ENCODE data around the gene INPPL1. TPM values are rescaled to one million over a fixed set of nuclear protein-coding genes. Genes with fewer than 3 reads are reported as not detected.

Gene INPPL1
- polyA plus RNA-seq, 1 experiment: 164 TPM

- CTCF ChIA-PET: interaction anchor here (0.9 to 4.6 kb wide), 9 partner anchors 9 to 258 kb away, joined by 3 to 57 read pairs (median 3); partner anchors contain the start of genes ANAPC15 and INPPL1
- no peak for DNase-seq (ENCODE audit: low read depth)
- H3K27me3 ChIP-seq (ENCODE audit: control insufficient read depth, insufficient read depth, low read length): peaks cover 7% of the 10 kb centered on the region
- peaks cover 42% of the 10 kb centered on the region for H3K36me3 ChIP-seq (ENCODE audit: control insufficient read depth, insufficient read depth, low read length)
- POLR2A ChIA-PET: no interaction called here
- no peak overlapping the region for H3K4me3 ChIP-seq (ENCODE audit: low read depth, low read length)
- TF ChIP-seq CTCF (IDR thresholded peaks at IDR 0.05; ENCODE audit: insufficient read depth, low read depth, low read length): no peak
These were observed 12.2 kb downstream of the INPPL1 start for GRCh38 chr11:72236774-72237111.

- TF ChIP-seq CTCF (IDR thresholded peaks at IDR 0.05; ENCODE audit: insufficient read depth, low read depth, low read length): no peak
- peaks cover 9% of the 10 kb centered on the region for H3K27me3 ChIP-seq (ENCODE audit: control insufficient read depth, insufficient read depth, low read length)
- H3K36me3 ChIP-seq (ENCODE audit: control insufficient read depth, insufficient read depth, low read length): peaks cover 36% of the 10 kb centered on the region
- ChIA-PET CTCF (interaction anchor here (0.9 to 4.6 kb wide), 18 partner anchors 8 to 261 kb away, joined by 3 to 57 read pairs (median 3); partner anchors contain the start of genes ANAPC15, INPPL1 and TOMT), POLR2A (no interaction called here)
- no peak overlapping the region for H3K4me3 ChIP-seq (ENCODE audit: low read depth, low read length)
- no peak for DNase-seq (ENCODE audit: low read depth)
These were observed 12.8 kb downstream of the INPPL1 start for GRCh38 chr11:72237112-72237931.

GRCh38 chr11:72238040-72238450 lies 13.5 kb downstream of the INPPL1 start:
- DNase-seq (ENCODE audit: low read depth): no peak
- Histone ChIP-seq H3K4me3 (ENCODE audit: low read depth, low read length) (no peak overlapping the region), H3K27me3 (ENCODE audit: control insufficient read depth, insufficient read depth, low read length) (peaks cover 11% of the 10 kb centered on the region), H3K36me3 (ENCODE audit: control insufficient read depth, insufficient read depth, low read length) (peaks cover 29% of the 10 kb centered on the region)
- ChIA-PET POLR2A (no interaction called here), CTCF (interaction anchor here (0.6 to 4.6 kb wide), 20 partner anchors 10 to 262 kb away, joined by 3 to 57 read pairs (median 3); partner anchors contain the start of genes INPPL1 and TOMT)
- TF ChIP-seq CTCF (IDR thresholded peaks at IDR 0.05; ENCODE audit: insufficient read depth, low read depth, low read length): peak; percentile 81

- Histone ChIP-seq H3K36me3 (ENCODE audit: control insufficient read depth, insufficient read depth, low read length) (peaks cover 24% of the 10 kb centered on the region), H3K4me3 (ENCODE audit: low read depth, low read length) (no peak overlapping the region), H3K27me3 (ENCODE audit: control insufficient read depth, insufficient read depth, low read length) (peaks cover 17% of the 10 kb centered on the region)
- no peak for TF ChIP-seq CTCF (IDR thresholded peaks at IDR 0.05; ENCODE audit: insufficient read depth, low read depth, low read length)
- POLR2A ChIA-PET: no interaction called here
- CTCF ChIA-PET: interaction anchor here (0.6 to 4.6 kb wide), 20 partner anchors 10 to 262 kb away, joined by 3 to 57 read pairs (median 3); partner anchors contain the start of genes INPPL1 and TOMT
- DNase-seq (ENCODE audit: low read depth): no peak
These were observed 14.1 kb downstream of the INPPL1 start for GRCh38 chr11:72238492-72239312.

Data from BJ (cell line).